WERI-Rb-1 (cell line): Measurements from ENCODE around the gene FSTL4.
"Not testable (repeated sequence)": the region's sequence is repeated elsewhere in the genome, so short reads cannot be mapped to it uniquely, and the experiment has no call there.

ENCODE experiments used
- DNase-seq: peaks from one replicate; pipeline ENCODE4 v3.0.0-alpha.2; 2020
- H3K27ac ChIP-seq: fragments of 250-450 bp; sonication (Bioruptor Pico); 2 replicates; pipeline ENCODE4 v1.5.1; 2020; ENCODE audit warnings: mild to moderate bottlenecking, moderate library complexity
- H3K27me3 ChIP-seq: fragments of 250-450 bp; sonication (Bioruptor Pico); 2 replicates; pipeline ENCODE4 v1.5.1; 2021; ENCODE audit warnings: mild to moderate bottlenecking, low read depth, moderate library complexity; ENCODE audit not compliant: insufficient read depth, severe bottlenecking
- H3K36me3 ChIP-seq: fragments of 250-450 bp; sonication (Bioruptor Pico); 2 replicates; pipeline ENCODE4 v1.5.1; 2020; ENCODE audit warnings: mild to moderate bottlenecking, moderate library complexity
- H3K4me3 ChIP-seq: 2 replicates; pipeline ENCODE4 v1.5.1; 2011; ENCODE audit warnings: low read depth, mild to moderate bottlenecking, control low read depth, low read length
- H3K9me3 ChIP-seq: fragments of 250-450 bp; sonication (Bioruptor Pico); 2 replicates; pipeline ENCODE4 v1.5.1; 2021; ENCODE audit warnings: mild to moderate bottlenecking, moderate library complexity; ENCODE audit not compliant: severe bottlenecking
- TF ChIP-seq, protein P1 (sequence below): IDR thresholded peaks from 2 replicates; pipeline ENCODE4 v1.5.1; 2011; ENCODE audit warnings: low read depth, mild to moderate bottlenecking, control low read depth, inconsistent platforms, low read length

FSTL4 gene

DNA sequence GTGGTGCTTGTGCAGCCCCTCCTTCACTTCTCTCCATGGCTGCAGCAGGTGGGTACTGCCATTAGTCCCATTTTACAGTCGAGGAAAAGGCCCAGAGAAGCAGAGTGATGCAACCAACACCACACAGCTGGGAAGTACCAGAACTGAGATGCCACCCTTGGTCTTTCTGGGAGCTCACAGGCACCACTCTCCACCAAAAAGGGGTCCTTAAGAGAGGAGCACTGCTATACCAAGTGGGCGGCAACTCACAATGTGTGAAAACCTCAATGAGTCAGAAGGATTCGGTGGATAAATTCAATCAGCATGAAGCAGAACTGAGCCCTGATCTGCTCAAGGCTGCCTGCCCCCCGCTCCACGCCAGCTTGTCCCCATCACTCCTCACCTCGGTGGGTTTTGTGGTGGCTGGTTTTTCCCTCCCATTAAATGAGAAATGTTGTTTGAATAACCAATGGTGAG, 213.7 kb downstream of the FSTL4 start:
- Histone ChIP-seq H3K4me3 (no peak overlapping the region), H3K9me3 (no peaks in the 10 kb centered on the region), H3K36me3 (no peaks in the 10 kb centered on the region), H3K27ac (no peak overlapping the region), H3K27me3 (no peaks in the 10 kb centered on the region)
- TF ChIP-seq, protein P1, sequence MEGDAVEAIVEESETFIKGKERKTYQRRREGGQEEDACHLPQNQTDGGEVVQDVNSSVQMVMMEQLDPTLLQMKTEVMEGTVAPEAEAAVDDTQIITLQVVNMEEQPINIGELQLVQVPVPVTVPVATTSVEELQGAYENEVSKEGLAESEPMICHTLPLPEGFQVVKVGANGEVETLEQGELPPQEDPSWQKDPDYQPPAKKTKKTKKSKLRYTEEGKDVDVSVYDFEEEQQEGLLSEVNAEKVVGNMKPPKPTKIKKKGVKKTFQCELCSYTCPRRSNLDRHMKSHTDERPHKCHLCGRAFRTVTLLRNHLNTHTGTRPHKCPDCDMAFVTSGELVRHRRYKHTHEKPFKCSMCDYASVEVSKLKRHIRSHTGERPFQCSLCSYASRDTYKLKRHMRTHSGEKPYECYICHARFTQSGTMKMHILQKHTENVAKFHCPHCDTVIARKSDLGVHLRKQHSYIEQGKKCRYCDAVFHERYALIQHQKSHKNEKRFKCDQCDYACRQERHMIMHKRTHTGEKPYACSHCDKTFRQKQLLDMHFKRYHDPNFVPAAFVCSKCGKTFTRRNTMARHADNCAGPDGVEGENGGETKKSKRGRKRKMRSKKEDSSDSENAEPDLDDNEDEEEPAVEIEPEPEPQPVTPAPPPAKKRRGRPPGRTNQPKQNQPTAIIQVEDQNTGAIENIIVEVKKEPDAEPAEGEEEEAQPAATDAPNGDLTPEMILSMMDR = no peak
- no peak for DNase-seq

DNA sequence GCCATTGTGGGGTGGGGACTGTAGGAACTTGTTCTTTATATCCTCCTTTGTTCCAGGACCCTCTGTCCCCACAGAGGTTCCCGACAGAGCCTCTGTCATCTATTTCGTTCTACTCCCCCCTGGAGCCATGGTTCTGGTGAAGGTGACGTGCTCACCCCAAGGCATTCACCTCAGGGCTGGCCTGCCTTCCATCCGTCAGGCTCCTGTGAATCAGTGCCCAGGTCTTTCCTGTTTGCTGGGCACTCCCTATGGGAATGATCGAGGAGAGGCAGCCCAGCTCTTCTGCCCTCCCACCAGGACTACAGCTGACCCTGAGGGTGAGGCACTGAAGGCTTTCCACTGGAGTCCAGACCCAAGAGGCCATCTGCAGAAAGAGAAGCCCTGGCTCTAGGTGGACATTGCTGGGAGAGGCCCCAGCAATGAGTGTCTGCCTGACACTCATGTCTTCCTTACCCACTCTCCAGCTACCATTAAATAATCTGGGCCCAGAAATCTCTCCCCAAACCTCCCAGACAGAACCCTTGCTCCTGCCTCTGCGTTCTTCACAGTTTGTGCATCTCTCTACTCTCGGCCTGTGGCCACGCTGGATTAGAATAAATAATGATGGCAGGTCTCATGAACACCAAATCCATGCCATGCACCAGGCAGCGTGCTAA, 214.2 kb downstream of the FSTL4 start:
- Histone ChIP-seq H3K27me3 (no peaks in the 10 kb centered on the region), H3K27ac (no peak overlapping the region), H3K4me3 (no peak overlapping the region), H3K9me3 (no peaks in the 10 kb centered on the region), H3K36me3 (no peaks in the 10 kb centered on the region)
- TF ChIP-seq, protein P1 = no peak
- no peak for DNase-seq

DNA sequence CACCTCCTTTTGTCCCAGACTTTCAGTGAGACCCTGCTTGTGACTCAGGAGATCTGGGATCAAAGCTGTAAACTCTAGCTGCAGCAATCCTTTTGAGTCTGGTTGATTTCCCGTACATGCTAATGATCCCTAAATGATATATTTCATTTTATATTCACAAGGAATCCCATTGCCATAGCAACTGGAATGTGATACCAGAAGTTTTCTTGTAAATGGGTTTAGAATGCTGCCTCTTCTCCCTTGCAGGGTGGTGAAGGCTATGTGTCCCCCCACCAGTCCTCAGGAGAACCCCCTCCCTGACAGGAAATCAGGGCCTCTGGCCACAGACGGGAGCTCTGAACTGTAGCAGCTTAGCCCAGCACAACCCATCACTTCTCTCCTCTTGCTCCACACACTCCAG, 215.0 kb downstream of the FSTL4 start:
- no peaks in the 10 kb centered on the region for H3K36me3 ChIP-seq
- no peaks in the 10 kb centered on the region for H3K9me3 ChIP-seq
- no peaks in the 10 kb centered on the region for H3K27me3 ChIP-seq
- DNase-seq = no peak
- no peak overlapping the region for H3K27ac ChIP-seq
- TF ChIP-seq, protein P1 = no peak
- H3K4me3 ChIP-seq = no peak overlapping the region

DNA sequence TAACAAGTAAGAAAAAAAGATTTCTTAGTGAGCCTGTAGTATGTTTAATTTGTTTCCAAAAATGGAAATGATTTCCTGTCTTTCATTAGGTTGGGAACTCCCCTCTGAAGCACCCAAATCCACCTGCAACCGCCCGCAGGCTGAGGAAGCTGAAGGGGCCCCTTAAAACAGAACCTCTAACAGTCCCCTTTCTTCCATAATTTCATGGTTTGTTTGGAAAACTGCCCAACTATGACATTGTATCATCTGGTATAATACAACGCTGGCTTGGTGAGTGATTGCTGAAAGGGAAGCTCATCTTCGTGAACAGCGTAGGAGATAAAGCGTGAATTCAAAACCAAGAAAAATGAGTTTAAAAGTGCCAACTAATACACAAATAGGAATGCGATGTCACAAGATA, 215.5 kb downstream of the FSTL4 start:
- no peaks in the 10 kb centered on the region for H3K9me3 ChIP-seq
- no peaks in the 10 kb centered on the region for H3K36me3 ChIP-seq
- H3K27ac ChIP-seq = no peak overlapping the region
- DNase-seq = no peak
- H3K4me3 ChIP-seq = no peak overlapping the region
- TF ChIP-seq, protein P1 = no peak
- no peaks in the 10 kb centered on the region for H3K27me3 ChIP-seq

DNA sequence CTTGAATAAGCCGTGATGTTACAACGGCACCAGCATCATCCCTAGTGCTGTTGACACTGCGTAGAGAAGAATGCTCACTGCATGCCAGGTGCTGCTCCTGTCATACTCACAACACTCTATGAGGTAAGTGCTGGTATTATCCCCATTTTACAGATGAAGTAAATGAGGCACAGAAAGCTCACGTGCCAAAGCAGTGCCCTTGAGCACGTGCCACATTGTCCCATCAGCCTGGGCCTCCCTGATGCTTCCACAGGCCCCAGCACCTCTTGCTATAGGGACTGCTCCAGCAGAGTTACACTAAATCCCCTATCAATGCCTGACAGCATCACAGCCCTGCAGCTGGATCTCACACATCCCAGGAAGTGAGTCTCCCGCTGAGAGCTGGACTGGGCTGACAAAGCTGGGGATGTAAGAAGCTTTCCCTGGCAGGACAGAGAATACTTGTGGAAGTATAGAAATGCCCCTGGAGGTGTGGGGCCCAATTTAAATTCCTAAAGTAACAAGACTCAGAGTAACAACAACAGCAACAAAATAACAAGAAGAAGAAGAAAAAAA, 216.1 kb downstream of the FSTL4 start:
- TF ChIP-seq, protein P1 = no peak
- DNase-seq = no peak
- no peak overlapping the region for H3K27ac ChIP-seq

DNA sequence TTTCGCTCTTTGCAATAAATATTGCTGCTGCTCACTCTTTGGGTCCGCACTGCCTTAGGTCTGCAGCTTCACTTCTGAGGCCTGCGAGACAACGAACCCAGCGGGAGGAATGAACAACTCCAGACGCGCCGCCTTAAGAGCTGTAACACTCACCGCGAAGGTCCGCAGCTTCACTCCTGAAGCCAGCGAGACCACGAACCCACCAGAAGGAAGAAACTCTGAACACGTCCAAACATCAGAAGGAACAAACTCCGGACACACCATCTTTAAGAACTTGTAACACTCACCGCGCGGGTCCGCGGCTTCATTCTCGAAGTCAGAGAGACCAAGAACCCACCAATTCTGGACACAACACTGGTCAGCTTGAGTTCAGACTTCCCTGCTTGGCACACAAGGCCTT, 217.1 kb downstream of the FSTL4 start:
- not testable (repeated sequence) for H3K36me3 ChIP-seq, DNase-seq, H3K27ac ChIP-seq, H3K4me3 ChIP-seq, H3K9me3 ChIP-seq, H3K27me3 ChIP-seq

More for the DNA sequence above, 216.1 kb downstream of the FSTL4 start:
- Histone ChIP-seq H3K36me3 (no peaks in the 10 kb centered on the region), H3K27me3 (no peaks in the 10 kb centered on the region), H3K9me3 (no peaks in the 10 kb centered on the region), H3K4me3 (no peak overlapping the region)

DNA sequence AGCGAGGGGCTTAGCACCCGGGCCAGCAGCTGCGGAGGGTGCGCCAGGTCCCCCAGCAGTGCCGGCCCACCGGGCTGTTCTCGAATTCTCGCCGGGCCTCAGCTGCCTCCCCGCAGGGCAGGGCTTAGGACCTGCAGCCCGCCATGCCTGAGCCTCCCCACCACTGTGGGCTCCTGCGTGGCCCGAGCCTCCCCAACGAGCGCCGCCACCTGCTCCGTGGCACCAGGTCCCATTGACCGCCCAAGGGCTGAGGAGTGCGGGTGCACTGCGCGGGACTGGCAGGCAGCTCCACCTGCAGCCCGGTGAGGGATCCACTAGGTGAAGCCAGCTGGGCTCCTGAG, 217.9 kb downstream of the FSTL4 start:
- not testable (repeated sequence) for DNase-seq, H3K9me3 ChIP-seq, H3K27ac ChIP-seq, H3K36me3 ChIP-seq, H3K4me3 ChIP-seq, H3K27me3 ChIP-seq
